Colonic mucosa (tissue), 4 donors: ENCODE results near the gene ZNF385B. TPM values are rescaled to one million over a fixed set of nuclear protein-coding genes. Genes with fewer than 3 reads are reported as not detected.

Source experiments
- DNase-seq: peaks from one replicate; pipeline ENCODE4 v3.0.0-alpha.2; 2020
- H3K27ac ChIP-seq: fragments of 200-600 bp; one replicate; pipeline ENCODE4 v1.8.0; 2021
- H3K27me3 ChIP-seq: fragments of 200-600 bp; one replicate; pipeline ENCODE4 v1.8.0; 2021
- H3K36me3 ChIP-seq: fragments of 200-600 bp; one replicate; pipeline ENCODE4 v1.8.0; 2021
- H3K4me1 ChIP-seq: fragments of 200-600 bp; one replicate; pipeline ENCODE4 v1.8.0; 2021; ENCODE audit warnings: mild to moderate bottlenecking
- H3K4me3 ChIP-seq: fragments of 200-600 bp; one replicate; pipeline ENCODE4 v1.8.0; 2021
- H3K9ac ChIP-seq, 2 donors: one replicate each; pipeline ENCODE4 v1.7.0; 2013; ENCODE audit warnings: control low read depth in 2 of 2, low read depth in 2 of 2, low read length in 2 of 2
- H3K9me3 ChIP-seq: fragments of 200-600 bp; one replicate; pipeline ENCODE4 v1.8.0; 2021
- intact Hi-C: fragments of 100-400 bp; cut with DNase I; formaldehyde crosslinking; loops from one replicate; pipeline ENCODE4 v1.14.1; 2022
- total RNA-seq, 2 donors: library from RNA; stranded (reverse); fragmentation: NEBNext Ultra II Directional in 1 of 2; extraction: Animal tissue kit (Norgen Biotek cat#: 25700) in 1 of 2; gene quantifications; one replicate each; pipeline ENCODE4 v1.2.1, GENCODE V29; 2021
- TF ChIP-seq, protein P1 (sequence below): fragments of 200-600 bp; IDR thresholded peaks from one replicate; pipeline ENCODE4 v1.8.0; 2022; ENCODE audit warnings: antibody characterized with exemption, mild to moderate bottlenecking
- donor health status: healthy.
- donor health status: DM: no; HTN: no; CAD: no.
- donor health status: DM: no; HTN: no; CAD: no.

The ZNF385B gene
- total RNA-seq, 2 donors from 2014 or later = 0.10 to 0.69 TPM

DNA sequence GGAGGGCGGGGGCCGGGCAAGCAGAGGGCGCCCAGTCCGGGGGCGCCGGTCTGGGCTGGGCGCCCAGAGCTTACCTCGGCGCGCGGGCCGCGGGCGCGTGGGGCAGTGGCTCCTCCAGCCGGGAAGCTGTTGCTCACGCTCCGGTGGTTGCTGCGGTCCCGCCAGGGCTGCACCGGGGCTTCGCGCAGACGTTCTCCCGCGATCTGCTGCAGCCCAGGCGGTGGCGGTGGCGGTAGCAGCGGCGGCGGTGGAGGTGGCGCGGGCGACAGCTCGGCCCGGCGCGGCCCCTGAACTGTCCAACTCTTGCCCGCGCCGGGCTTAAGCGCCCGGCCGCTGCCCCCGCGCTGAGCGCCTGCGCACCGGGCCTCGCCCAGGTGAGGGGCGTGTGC, 391 bp downstream of the ZNF385B start:
- H3K27ac ChIP-seq = no peak overlapping the region

DNA sequence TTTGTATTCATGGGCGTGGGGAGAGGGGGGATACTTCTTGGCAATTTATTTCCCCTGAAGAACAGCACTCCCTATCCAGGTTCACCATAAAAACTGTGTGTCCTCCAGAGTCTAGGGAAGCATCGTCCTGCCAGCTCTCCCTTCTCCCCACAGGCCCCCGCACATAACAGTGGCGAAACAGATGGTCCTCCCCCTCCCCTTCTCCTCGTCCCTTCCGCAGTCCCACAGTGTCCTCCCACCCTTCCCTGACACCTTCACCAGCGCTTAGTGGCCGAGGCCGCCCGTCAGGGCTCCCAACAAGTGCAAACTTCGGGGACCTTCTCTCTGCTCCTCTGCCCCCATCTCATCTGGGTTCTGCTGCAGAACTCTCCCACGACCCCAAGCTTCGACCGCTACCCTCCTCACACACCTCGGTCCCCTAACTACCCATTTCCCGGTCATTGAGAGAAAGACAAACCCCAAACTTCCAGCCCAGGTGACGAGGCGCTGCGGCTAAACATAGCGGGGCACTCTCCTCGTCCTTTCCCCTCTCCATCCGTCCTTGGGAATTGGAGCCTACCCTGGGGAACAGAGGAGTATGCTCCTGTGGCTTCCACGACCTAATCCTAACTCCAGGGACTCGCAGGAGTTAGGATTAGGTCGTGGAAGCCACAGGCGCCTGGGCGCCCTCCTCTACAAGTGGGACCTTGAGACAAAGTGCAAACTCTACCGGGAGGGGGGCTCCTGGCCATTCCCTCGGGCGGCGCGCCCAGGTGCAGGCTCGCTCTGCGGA, 971 bp downstream of the ZNF385B start:
- intact Hi-C loops = no loop called here
- Histone ChIP-seq H3K36me3 (no peaks in the 10 kb centered on the region), H3K9ac (no peak overlapping the region), H3K27ac (no peak overlapping the region), H3K27me3 (peaks cover 23% of the 10 kb centered on the region), H3K4me3 (peak overlapping the region; percentile 40), H3K9me3 (no peaks in the 10 kb centered on the region), H3K4me1 (no peaks in the 10 kb centered on the region)
- DNase-seq = no peak
- TF ChIP-seq, protein P1, sequence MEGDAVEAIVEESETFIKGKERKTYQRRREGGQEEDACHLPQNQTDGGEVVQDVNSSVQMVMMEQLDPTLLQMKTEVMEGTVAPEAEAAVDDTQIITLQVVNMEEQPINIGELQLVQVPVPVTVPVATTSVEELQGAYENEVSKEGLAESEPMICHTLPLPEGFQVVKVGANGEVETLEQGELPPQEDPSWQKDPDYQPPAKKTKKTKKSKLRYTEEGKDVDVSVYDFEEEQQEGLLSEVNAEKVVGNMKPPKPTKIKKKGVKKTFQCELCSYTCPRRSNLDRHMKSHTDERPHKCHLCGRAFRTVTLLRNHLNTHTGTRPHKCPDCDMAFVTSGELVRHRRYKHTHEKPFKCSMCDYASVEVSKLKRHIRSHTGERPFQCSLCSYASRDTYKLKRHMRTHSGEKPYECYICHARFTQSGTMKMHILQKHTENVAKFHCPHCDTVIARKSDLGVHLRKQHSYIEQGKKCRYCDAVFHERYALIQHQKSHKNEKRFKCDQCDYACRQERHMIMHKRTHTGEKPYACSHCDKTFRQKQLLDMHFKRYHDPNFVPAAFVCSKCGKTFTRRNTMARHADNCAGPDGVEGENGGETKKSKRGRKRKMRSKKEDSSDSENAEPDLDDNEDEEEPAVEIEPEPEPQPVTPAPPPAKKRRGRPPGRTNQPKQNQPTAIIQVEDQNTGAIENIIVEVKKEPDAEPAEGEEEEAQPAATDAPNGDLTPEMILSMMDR = no peak

More for the DNA sequence above, 391 bp downstream of the ZNF385B start:
- Histone ChIP-seq H3K9me3 (no peaks in the 10 kb centered on the region), H3K4me1 (no peaks in the 10 kb centered on the region), H3K36me3 (no peaks in the 10 kb centered on the region), H3K4me3 (peak overlapping the region; percentile 40), H3K27me3 (peaks cover 23% of the 10 kb centered on the region), H3K9ac (no peak overlapping the region)
- TF ChIP-seq, protein P1 = no peak
- intact Hi-C loops = no loop called here
- no peak for DNase-seq

DNA sequence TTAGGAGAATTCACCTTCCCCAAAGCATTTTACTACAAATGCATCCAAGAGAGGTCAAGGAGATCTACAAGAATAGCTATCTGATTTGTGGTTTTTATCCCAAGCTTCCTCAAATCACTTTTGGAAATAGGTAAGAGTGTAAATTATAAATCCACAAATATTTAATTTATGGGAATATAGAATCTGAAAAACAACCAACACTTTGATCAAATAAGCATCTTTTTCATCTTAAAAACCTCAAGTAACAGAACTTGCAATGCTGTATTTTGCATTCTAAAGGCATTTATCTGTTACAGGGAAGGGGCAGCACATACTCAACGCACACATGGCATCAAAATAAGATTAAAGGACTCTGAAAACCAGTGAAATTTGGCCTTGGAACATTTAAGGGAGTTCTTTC, 1.9 kb downstream of the ZNF385B start:
- no peak overlapping the region for H3K9ac ChIP-seq
- DNase-seq = no peak
- no peaks in the 10 kb centered on the region for H3K9me3 ChIP-seq
- no peaks in the 10 kb centered on the region for H3K36me3 ChIP-seq
- H3K4me1 ChIP-seq = no peaks in the 10 kb centered on the region
- no peak overlapping the region for H3K27ac ChIP-seq
- intact Hi-C loops = no loop called here
- H3K27me3 ChIP-seq = peaks cover 23% of the 10 kb centered on the region
- TF ChIP-seq, protein P1 = no peak
- H3K4me3 ChIP-seq = no peak overlapping the region

DNA sequence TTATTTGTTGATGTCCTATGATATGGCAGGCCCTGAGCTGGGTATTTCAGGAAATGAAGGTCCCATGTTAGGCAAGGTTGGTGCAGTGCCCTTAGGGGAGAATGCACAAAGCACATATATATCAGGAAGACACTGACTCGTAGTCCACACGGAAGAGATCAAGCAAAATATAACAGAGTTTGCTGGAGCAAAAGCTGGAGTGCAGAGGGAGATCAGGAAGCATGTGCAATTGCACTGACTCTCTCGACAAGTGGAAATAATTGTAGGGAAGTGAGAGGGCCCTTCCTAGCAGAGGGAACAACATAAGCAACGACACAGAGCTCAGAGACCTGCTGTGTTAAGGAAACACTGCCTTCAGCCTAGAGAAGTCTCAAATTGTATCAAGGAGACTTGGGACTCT, 4.2 kb downstream of the ZNF385B start:
- DNase-seq = no peak
- Histone ChIP-seq H3K9me3 (no peaks in the 10 kb centered on the region), H3K27me3 (peaks cover 16% of the 10 kb centered on the region), H3K4me1 (no peaks in the 10 kb centered on the region), H3K9ac (no peak overlapping the region), H3K27ac (no peak overlapping the region), H3K36me3 (no peaks in the 10 kb centered on the region), H3K4me3 (no peak overlapping the region)
- TF ChIP-seq, protein P1 = no peak
- intact Hi-C loops = no loop called here

DNA sequence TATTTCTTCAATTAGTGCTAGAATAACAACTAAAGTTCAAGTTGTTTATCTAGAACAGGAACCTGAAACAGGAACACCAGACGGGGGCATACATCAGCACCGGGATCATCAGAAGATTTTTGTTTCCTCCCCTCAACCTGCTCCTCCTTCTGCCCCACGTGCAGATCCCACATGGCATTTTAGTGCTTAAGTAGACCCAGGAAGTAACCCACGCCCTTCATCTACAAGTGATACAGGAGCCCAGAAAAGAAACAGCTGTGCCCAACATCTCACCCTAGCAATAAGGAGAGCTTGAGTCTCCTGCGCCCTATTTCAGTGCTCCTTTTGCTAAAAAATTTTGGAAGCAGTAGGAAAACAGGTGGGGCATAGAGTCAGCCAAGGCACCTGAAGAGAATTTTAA, 5.2 kb downstream of the ZNF385B start:
- no peaks in the 10 kb centered on the region for H3K36me3 ChIP-seq
- no peaks in the 10 kb centered on the region for H3K4me1 ChIP-seq
- no peak overlapping the region for H3K27ac ChIP-seq
- TF ChIP-seq, protein P1 = no peak
- no peak for DNase-seq
- intact Hi-C loops = no loop called here
- H3K9me3 ChIP-seq = no peaks in the 10 kb centered on the region
- no peak overlapping the region for H3K9ac ChIP-seq
- H3K4me3 ChIP-seq = no peak overlapping the region
- H3K27me3 ChIP-seq = peaks cover 9% of the 10 kb centered on the region
